Panc1 (cell line): ENCODE data around the gene RALGAPB.

Source experiments
- CTCF ChIP-seq: fragments of 450-650 bp; IDR thresholded peaks from 2 replicates; pipeline ENCODE4 v1.5.1; 2017; ENCODE audit warnings: mild to moderate bottlenecking
- POLR2AphosphoS5 ChIP-seq: IDR thresholded peaks from 2 replicates; pipeline ENCODE4 v1.6.1; 2012; ENCODE audit warnings: mild to moderate bottlenecking, low read depth, low read length, moderate library complexity
- REST ChIP-seq, 2 experiments: IDR thresholded peaks; 2 replicates each; pipeline ENCODE4 v1.6.1; 2011 to 2012; ENCODE audit warnings: low read depth in 2 of 2, control low read depth in 1 of 2, low read length in 1 of 2, mild to moderate bottlenecking in 1 of 2, moderate library complexity in 1 of 2; ENCODE audit not compliant: insufficient read depth in 1 of 2
- TCF7L2 ChIP-seq: IDR thresholded peaks from 2 replicates; pipeline ENCODE4 v1.6.1; 2011; ENCODE audit warnings: mild to moderate bottlenecking, low read depth, low read length, inconsistent platforms

GRCh38 chr20:38569747-38570525 lies 97.3 kb downstream of the RALGAPB start:
- TF ChIP-seq CTCF (no peak), TCF7L2 (no peak), POLR2AphosphoS5 (no peak), REST (IDR thresholded peaks at IDR 0.05; ENCODE audit: insufficient read depth in 1 of 2, low read depth in 2 of 2, low read length in 1 of 2) (no peak)
